IPS-18a (cell line): Measurements from ENCODE around the gene KRT35.

Experiments used
- H3K27ac ChIP-seq: one replicate; pipeline ENCODE4 v1.5.1; 2013; ENCODE audit warnings: low read length
- H3K27me3 ChIP-seq: one replicate; pipeline ENCODE4 v1.6.1; 2013; ENCODE audit warnings: mild to moderate bottlenecking, low read length; ENCODE audit not compliant: control insufficient read depth, insufficient read depth
- H3K36me3 ChIP-seq: one replicate; pipeline ENCODE4 v1.6.1; 2013; ENCODE audit warnings: low read depth, low read length; ENCODE audit not compliant: control insufficient read depth
- H3K4me1 ChIP-seq: one replicate; pipeline ENCODE4 v1.6.1; 2013; ENCODE audit warnings: low read depth, low read length; ENCODE audit not compliant: control insufficient read depth
- H3K4me3 ChIP-seq: one replicate; pipeline ENCODE4 v1.5.1; 2013; ENCODE audit warnings: low read length
- H3K9ac ChIP-seq: one replicate; pipeline ENCODE4 v1.6.1; 2013; ENCODE audit warnings: mild to moderate bottlenecking, low read length, moderate library complexity
- H3K9me3 ChIP-seq: one replicate; pipeline ENCODE4 v1.6.1; 2013; ENCODE audit warnings: low read depth, low read length; ENCODE audit not compliant: control insufficient read depth

KRT35 gene

GRCh38 chr17:41520821-41521521 lies 40.0 kb upstream of the KRT35 start:
- H3K36me3 ChIP-seq, result peaks cover 24% of the 10 kb centered on the region
- H3K4me3 ChIP-seq, result no peak overlapping the region
- H3K4me1 ChIP-seq, result no peaks in the 10 kb centered on the region
- H3K27ac ChIP-seq, result no peak overlapping the region
- H3K9me3 ChIP-seq, result no peaks in the 10 kb centered on the region
- H3K27me3 ChIP-seq, result no peaks in the 10 kb centered on the region
- H3K9ac ChIP-seq, result no peak overlapping the region

- no peaks in the 10 kb centered on the region for H3K4me1 ChIP-seq
- no peak overlapping the region for H3K9ac ChIP-seq
- no peaks in the 10 kb centered on the region for H3K9me3 ChIP-seq
- H3K4me3 ChIP-seq, result no peak overlapping the region
- H3K27ac ChIP-seq, result no peak overlapping the region
- peaks cover 19% of the 10 kb centered on the region for H3K36me3 ChIP-seq
- no peaks in the 10 kb centered on the region for H3K27me3 ChIP-seq
Measured at GRCh38 chr17:41519501-41520224, 38.7 kb upstream of the KRT35 start.

DNA sequence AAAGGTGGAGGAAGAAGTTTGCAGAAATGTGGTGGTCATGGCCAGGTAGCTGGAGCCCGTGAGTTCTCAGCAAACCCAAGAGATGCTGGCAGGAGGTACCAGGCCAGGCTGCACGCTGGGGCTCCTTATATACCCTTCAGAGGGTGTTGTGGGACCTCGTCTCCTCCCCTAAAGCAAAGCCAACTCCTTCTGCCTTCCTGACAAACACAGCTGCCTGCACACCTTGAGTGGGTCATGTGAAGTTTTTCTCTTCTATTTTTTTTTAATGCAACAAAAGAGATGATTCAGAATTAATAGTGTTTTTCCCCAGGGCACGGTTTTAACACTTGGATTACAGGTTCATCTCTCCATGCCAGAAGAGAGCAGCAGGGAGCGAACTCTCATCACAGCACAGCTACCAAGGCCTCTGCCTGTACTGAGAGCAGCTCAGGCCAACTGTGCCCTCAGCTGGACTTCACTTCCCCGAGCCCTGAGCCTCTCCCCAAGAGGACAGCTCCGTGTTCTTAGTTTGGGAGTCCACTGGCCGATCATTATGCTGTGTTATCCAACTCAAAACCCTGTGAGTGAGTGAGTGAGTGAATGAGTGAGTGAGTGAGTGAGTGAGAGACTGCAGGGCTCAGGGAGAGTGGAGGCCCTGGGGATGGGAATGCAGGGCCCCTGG lies 38.0 kb upstream of the KRT35 start, which contains the start of gene KRT15:
TSS of gene KRT15 (minus strand) at position 102 of the 661 bp plus-strand sequence. CDS start at position 39, 63 bp downstream.
- H3K4me1 ChIP-seq, result no peaks in the 10 kb centered on the region
- H3K9me3 ChIP-seq, result no peaks in the 10 kb centered on the region
- no peak within 1 kb of the TSS for H3K9ac ChIP-seq
- H3K27me3 ChIP-seq, result no peaks in the 10 kb centered on the region
- no peak within 1 kb of the TSS for H3K4me3 ChIP-seq
- H3K27ac ChIP-seq, result no peak within 1 kb of the TSS
- H3K36me3 ChIP-seq, result peaks cover 11% of the 10 kb centered on the region

GRCh38 chr17:41518031-41518430 lies 37.1 kb upstream of the KRT35 start:
- no peak overlapping the region for H3K27ac ChIP-seq
- no peaks in the 10 kb centered on the region for H3K9me3 ChIP-seq
- no peak overlapping the region for H3K4me3 ChIP-seq
- no peaks in the 10 kb centered on the region for H3K4me1 ChIP-seq
- H3K36me3 ChIP-seq, result peaks cover 2% of the 10 kb centered on the region
- no peaks in the 10 kb centered on the region for H3K27me3 ChIP-seq
- H3K9ac ChIP-seq, result no peak overlapping the region

GRCh38 chr17:41516830-41517283 lies 35.9 kb upstream of the KRT35 start:
- H3K27ac ChIP-seq, result no peak overlapping the region
- H3K27me3 ChIP-seq, result no peaks in the 10 kb centered on the region
- no peak overlapping the region for H3K4me3 ChIP-seq
- H3K9me3 ChIP-seq, result no peaks in the 10 kb centered on the region
- no peak overlapping the region for H3K9ac ChIP-seq
- no peaks in the 10 kb centered on the region for H3K4me1 ChIP-seq
- H3K36me3 ChIP-seq, result no peaks in the 10 kb centered on the region

- no peaks in the 10 kb centered on the region for H3K4me1 ChIP-seq
- H3K27me3 ChIP-seq, result no peaks in the 10 kb centered on the region
- H3K9ac ChIP-seq, result no peak overlapping the region
- no peak overlapping the region for H3K27ac ChIP-seq
- no peak overlapping the region for H3K4me3 ChIP-seq
- H3K36me3 ChIP-seq, result no peaks in the 10 kb centered on the region
- no peaks in the 10 kb centered on the region for H3K9me3 ChIP-seq
Measured at GRCh38 chr17:41516147-41516829, 35.3 kb upstream of the KRT35 start.

DNA sequence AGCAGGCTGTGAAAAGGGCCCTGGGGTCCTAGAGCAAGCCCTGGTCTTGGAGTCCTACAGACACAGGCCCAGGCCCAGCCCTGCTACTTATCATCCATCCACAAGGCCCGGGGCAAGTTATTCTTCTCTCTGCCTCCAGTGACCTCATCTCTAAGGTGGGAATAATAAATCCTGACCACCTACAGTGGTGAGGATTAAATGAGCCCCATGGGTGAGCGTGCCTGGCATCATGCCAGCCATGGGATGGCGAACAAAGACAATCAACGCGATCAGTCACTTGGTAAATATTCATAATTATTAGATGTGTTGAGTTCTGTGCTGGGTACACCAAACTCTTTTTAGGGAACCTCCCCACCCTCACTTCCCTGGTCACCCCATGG lies 32.2 kb upstream of the KRT35 start:
- H3K9me3 ChIP-seq, result no peaks in the 10 kb centered on the region
- peaks cover 12% of the 10 kb centered on the region for H3K4me1 ChIP-seq
- H3K9ac ChIP-seq, result no peak overlapping the region
- H3K27ac ChIP-seq, result no peak overlapping the region
- no peak overlapping the region for H3K4me3 ChIP-seq
- no peaks in the 10 kb centered on the region for H3K36me3 ChIP-seq
- H3K27me3 ChIP-seq, result no peaks in the 10 kb centered on the region

- Histone ChIP-seq H3K27ac (no peak overlapping the region), H3K9ac (no peak overlapping the region)
Measured at GRCh38 chr17:41512546-41513167, 31.7 kb upstream of the KRT35 start.

DNA sequence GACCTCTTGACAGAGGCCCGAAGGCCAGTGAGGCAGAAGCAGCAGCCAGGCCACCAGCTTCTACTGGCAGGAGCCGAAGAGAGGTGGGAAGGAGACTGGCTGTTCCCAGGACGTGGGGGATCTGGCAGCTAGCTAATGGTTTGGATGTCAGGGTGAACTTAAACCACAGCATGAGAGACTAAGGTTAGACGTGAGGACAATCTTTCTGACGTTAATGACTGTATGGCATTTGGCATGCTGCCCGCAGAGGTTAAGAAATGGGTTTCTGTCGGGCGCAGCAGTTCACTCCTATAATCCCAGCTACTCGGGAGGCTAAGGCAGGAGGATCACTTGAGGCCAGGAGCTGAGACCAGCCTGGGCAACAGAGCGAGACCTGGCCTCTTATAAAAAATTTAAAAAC lies 30.8 kb upstream of the KRT35 start:
- no peak overlapping the region for H3K9ac ChIP-seq
- H3K4me3 ChIP-seq, result no peak overlapping the region
- no peak overlapping the region for H3K27ac ChIP-seq
- H3K36me3 ChIP-seq, result no peaks in the 10 kb centered on the region
- no peaks in the 10 kb centered on the region for H3K9me3 ChIP-seq
- no peaks in the 10 kb centered on the region for H3K27me3 ChIP-seq
- H3K4me1 ChIP-seq, result peaks cover 12% of the 10 kb centered on the region

More at GRCh38 chr17:41512546-41513167, 31.7 kb upstream of the KRT35 start:
- Histone ChIP-seq H3K27me3 (no peaks in the 10 kb centered on the region), H3K4me3 (no peak overlapping the region), H3K9me3 (no peaks in the 10 kb centered on the region), H3K36me3 (no peaks in the 10 kb centered on the region), H3K4me1 (peaks cover 12% of the 10 kb centered on the region)

GRCh38 chr17:41511116-41511515 lies 30.2 kb upstream of the KRT35 start:
- Histone ChIP-seq H3K4me3 (no peak overlapping the region), H3K36me3 (no peaks in the 10 kb centered on the region), H3K9me3 (no peaks in the 10 kb centered on the region), H3K4me1 (peaks cover 12% of the 10 kb centered on the region), H3K27ac (no peak overlapping the region), H3K9ac (no peak overlapping the region), H3K27me3 (no peaks in the 10 kb centered on the region)
